Panc1 (cell line): ENCODE data around the gene HEG1. TPM values are rescaled to one million over a fixed set of nuclear protein-coding genes. Genes with fewer than 3 reads are reported as not detected.

ENCODE experiments used
- ATAC-seq: fragments of 200-7000 bp; cut with Tn5 transposase; 2 replicates; pipeline ENCODE4 v1.9.1; 2020; ENCODE audit warnings: mild to moderate bottlenecking, moderate library complexity
- BruUV-seq: library from RNA; stranded (reverse); fragments of 400-500 nt; replicated peaks from 2 replicates; lab custom pipeline; 2021; lab: Mats Ljungman, UMichigan
- CTCF ChIA-PET: fragments of 300-600 bp; sonication (Branson Sonifier 250); formaldehyde crosslinking; loops from one replicate; lab custom pipeline; 2022; ENCODE audit warnings: antibody characterized with exemption; lab: Charles Lee
- POLR2A ChIA-PET: fragments of 300-600 bp; sonication (Branson Sonifier 250); formaldehyde crosslinking; loops from one replicate; lab custom pipeline; 2022; ENCODE audit warnings: antibody characterized with exemption; lab: Charles Lee
- DNase-seq: peaks from one replicate; pipeline ENCODE4 v3.0.0-alpha.2; 2010; ENCODE audit warnings: low read depth, low spot score
- H3K27ac ChIP-seq: 2 replicates; pipeline ENCODE4 v1.5.1; 2011; ENCODE audit warnings: mild to moderate bottlenecking, low read length, inconsistent platforms
- H3K27me3 ChIP-seq: fragments of 200-500 bp; sonication (Bioruptor generic); 2 replicates; pipeline ENCODE4 v1.6.0; 2014; ENCODE audit warnings: low read length, inconsistent platforms; ENCODE audit not compliant: control insufficient read depth, insufficient read depth
- H3K36me3 ChIP-seq: fragments of 200-500 bp; sonication (Bioruptor generic); 2 replicates; pipeline ENCODE4 v1.5.1; 2014; ENCODE audit warnings: inconsistent platforms, mild to moderate bottlenecking, low read length, moderate library complexity; ENCODE audit not compliant: control insufficient read depth, insufficient read depth
- H3K4me1 ChIP-seq: 2 replicates; pipeline ENCODE4 v1.5.1; 2011; ENCODE audit warnings: inconsistent platforms, mild to moderate bottlenecking, low read length, moderate library complexity; ENCODE audit not compliant: control insufficient read depth, insufficient read depth
- H3K4me3 ChIP-seq, 2 experiments: 2 replicates each; pipeline ENCODE4 v1.5.1; 2011 to 2012; ENCODE audit warnings: low read depth in 2 of 2, low read length in 2 of 2, mild to moderate bottlenecking in 2 of 2, inconsistent platforms in 1 of 2, moderate library complexity in 1 of 2
- H3K9me3 ChIP-seq: fragments of 200-500 bp; sonication (Bioruptor generic); 2 replicates; pipeline ENCODE4 v1.5.1; 2014; ENCODE audit warnings: low read depth, mild to moderate bottlenecking, inconsistent platforms, low read length, moderate library complexity; ENCODE audit not compliant: control insufficient read depth, insufficient read depth
- POLR2AphosphoS5 ChIP-seq: IDR thresholded peaks from 2 replicates; pipeline ENCODE4 v1.6.1; 2012; ENCODE audit warnings: mild to moderate bottlenecking, low read depth, low read length, moderate library complexity
- SIN3A ChIP-seq: IDR thresholded peaks from 2 replicates; pipeline ENCODE4 v1.6.1; 2012; ENCODE audit warnings: low read depth, mild to moderate bottlenecking, low read length, moderate library complexity, borderline replicate concordance; ENCODE audit not compliant: insufficient read depth
- TCF7L2 ChIP-seq: IDR thresholded peaks from 2 replicates; pipeline ENCODE4 v1.6.1; 2011; ENCODE audit warnings: mild to moderate bottlenecking, low read depth, low read length, inconsistent platforms
- in situ Hi-C: cut with HindIII; loops from 2 replicates; pipeline ENCODE4 v1.10.0; 2016; ENCODE audit warnings: low sequenced_read_pairs, low pct_unique_long_range_greater_than_20kb
- intact Hi-C: fragments of 100-400 bp; cut with micrococcal nuclease; formaldehyde crosslinking; loops from one replicate; pipeline ENCODE4 v1.10.0; 2022; ENCODE audit not compliant: unreplicated experiment
- total RNA-seq: library from RNA; stranded (reverse); gene quantifications from one replicate; pipeline ENCODE4 v1.2.1, GENCODE V29; 2021; ENCODE audit not compliant: unreplicated experiment
- TF ChIP-seq, protein P1 (sequence below), 2 experiments: IDR thresholded peaks; 2 replicates each; pipeline ENCODE4 v1.6.1; 2011 to 2012; ENCODE audit warnings: low read depth in 2 of 2, control low read depth in 1 of 2, low read length in 1 of 2, mild to moderate bottlenecking in 1 of 2, moderate library complexity in 1 of 2; ENCODE audit not compliant: insufficient read depth in 1 of 2
- TF ChIP-seq, protein P2 (sequence below): fragments of 450-650 bp; IDR thresholded peaks from 2 replicates; pipeline ENCODE4 v1.5.1; 2017; ENCODE audit warnings: mild to moderate bottlenecking

Gene HEG1
- total RNA-seq, 1 experiment from 2014 or later: 141 TPM

DNA sequence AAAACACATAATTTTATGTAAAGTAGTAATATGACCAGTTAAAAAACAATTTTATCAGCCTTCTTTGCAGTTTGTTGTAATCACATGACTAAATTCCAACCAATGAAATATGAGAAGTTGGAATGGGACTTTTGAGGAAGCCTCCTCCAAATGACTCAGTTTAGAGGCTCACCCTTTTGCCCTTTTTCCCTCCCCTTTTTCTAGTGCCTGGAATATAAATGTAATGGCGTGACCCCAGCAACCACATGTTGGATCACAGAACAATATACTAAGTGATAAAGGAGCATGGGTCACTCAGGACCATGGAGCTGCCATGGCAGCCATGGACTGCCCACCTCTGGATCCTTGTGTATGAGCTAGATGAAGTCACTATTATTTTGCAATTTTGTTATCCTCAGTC is 48.8 kb upstream of the HEG1 start:
- Histone ChIP-seq H3K36me3 (no peaks in the 10 kb centered on the region), H3K4me3 (no peak overlapping the region), H3K9me3 (no peaks in the 10 kb centered on the region), H3K4me1 (peaks cover 16% of the 10 kb centered on the region), H3K27me3 (no peaks in the 10 kb centered on the region), H3K27ac (no peak overlapping the region)
- ATAC-seq: no peak
- POLR2A ChIA-PET: no interaction called here
- in situ Hi-C loops (no loop called here), intact Hi-C loops (no loop called here)
- no peak for DNase-seq
- no TSS peak for BruUV-seq
- TF ChIP-seq, protein P1, sequence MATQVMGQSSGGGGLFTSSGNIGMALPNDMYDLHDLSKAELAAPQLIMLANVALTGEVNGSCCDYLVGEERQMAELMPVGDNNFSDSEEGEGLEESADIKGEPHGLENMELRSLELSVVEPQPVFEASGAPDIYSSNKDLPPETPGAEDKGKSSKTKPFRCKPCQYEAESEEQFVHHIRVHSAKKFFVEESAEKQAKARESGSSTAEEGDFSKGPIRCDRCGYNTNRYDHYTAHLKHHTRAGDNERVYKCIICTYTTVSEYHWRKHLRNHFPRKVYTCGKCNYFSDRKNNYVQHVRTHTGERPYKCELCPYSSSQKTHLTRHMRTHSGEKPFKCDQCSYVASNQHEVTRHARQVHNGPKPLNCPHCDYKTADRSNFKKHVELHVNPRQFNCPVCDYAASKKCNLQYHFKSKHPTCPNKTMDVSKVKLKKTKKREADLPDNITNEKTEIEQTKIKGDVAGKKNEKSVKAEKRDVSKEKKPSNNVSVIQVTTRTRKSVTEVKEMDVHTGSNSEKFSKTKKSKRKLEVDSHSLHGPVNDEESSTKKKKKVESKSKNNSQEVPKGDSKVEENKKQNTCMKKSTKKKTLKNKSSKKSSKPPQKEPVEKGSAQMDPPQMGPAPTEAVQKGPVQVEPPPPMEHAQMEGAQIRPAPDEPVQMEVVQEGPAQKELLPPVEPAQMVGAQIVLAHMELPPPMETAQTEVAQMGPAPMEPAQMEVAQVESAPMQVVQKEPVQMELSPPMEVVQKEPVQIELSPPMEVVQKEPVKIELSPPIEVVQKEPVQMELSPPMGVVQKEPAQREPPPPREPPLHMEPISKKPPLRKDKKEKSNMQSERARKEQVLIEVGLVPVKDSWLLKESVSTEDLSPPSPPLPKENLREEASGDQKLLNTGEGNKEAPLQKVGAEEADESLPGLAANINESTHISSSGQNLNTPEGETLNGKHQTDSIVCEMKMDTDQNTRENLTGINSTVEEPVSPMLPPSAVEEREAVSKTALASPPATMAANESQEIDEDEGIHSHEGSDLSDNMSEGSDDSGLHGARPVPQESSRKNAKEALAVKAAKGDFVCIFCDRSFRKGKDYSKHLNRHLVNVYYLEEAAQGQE (IDR thresholded peaks at IDR 0.05; ENCODE audit: insufficient read depth in 1 of 2, low read depth in 2 of 2, low read length in 1 of 2): no peak
- no peak for TF ChIP-seq POLR2AphosphoS5
- TF ChIP-seq TCF7L2: no peak
- no peak for TF ChIP-seq SIN3A
- TF ChIP-seq, protein P2, sequence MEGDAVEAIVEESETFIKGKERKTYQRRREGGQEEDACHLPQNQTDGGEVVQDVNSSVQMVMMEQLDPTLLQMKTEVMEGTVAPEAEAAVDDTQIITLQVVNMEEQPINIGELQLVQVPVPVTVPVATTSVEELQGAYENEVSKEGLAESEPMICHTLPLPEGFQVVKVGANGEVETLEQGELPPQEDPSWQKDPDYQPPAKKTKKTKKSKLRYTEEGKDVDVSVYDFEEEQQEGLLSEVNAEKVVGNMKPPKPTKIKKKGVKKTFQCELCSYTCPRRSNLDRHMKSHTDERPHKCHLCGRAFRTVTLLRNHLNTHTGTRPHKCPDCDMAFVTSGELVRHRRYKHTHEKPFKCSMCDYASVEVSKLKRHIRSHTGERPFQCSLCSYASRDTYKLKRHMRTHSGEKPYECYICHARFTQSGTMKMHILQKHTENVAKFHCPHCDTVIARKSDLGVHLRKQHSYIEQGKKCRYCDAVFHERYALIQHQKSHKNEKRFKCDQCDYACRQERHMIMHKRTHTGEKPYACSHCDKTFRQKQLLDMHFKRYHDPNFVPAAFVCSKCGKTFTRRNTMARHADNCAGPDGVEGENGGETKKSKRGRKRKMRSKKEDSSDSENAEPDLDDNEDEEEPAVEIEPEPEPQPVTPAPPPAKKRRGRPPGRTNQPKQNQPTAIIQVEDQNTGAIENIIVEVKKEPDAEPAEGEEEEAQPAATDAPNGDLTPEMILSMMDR: no peak
- CTCF ChIA-PET: no interaction called here

DNA sequence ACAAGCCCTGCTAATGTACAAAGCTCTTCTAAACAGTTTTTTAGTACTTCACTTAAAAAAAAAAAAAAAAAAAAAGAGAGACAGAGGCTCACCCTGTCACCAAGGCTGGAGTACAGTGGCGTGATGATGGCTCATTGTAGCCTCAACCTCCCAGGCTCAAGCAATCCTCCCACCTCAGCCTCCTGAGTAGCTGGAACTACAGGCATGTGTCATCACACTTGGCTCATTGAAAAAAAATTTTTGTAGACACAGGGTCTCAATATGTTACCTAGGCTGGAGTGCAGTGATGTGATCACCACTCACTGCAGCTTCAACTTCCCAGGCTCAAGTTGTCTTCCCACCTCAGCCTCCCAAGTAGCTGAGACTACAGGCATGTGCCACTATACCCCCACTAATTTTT is 47.6 kb upstream of the HEG1 start:
- Histone ChIP-seq H3K36me3 (no peaks in the 10 kb centered on the region), H3K4me3 (no peak overlapping the region), H3K4me1 (peaks cover 15% of the 10 kb centered on the region), H3K9me3 (no peaks in the 10 kb centered on the region), H3K27me3 (no peaks in the 10 kb centered on the region), H3K27ac (no peak overlapping the region)
- ChIA-PET POLR2A (interaction anchor here (0.6 kb wide), 1 partner anchor 36 kb away, joined by 3 read pairs; no protein-coding TSS in a partner anchor), CTCF (interaction anchor here (0.7 kb wide), 1 partner anchor 11 kb away, joined by 10 read pairs; no protein-coding TSS in a partner anchor)
- ATAC-seq: no peak
- intact Hi-C loops (no loop called here), in situ Hi-C loops (no loop called here)
- DNase-seq: no peak
- no TSS peak for BruUV-seq
- TF ChIP-seq TCF7L2 (no peak), SIN3A (no peak), POLR2AphosphoS5 (no peak)
- TF ChIP-seq, protein P1 (IDR thresholded peaks at IDR 0.05; ENCODE audit: insufficient read depth in 1 of 2, low read depth in 2 of 2, low read length in 1 of 2): no peak
- TF ChIP-seq, protein P2: no peak
